Measurements from ENCODE around the gene SDR42E2.

- TF ChIP-seq TAF1 (IDR thresholded peaks at IDR 0.05; ENCODE audit: low read depth, low read length) (no peak), POLR2A (IDR thresholded peaks at IDR 0.05; ENCODE audit: low read depth, low read length) (no peak), POU2F2 (IDR thresholded peaks at IDR 0.05; ENCODE audit: low read depth, low read length) (no peak)
These were observed 46.1 kb upstream of the SDR42E2 start for GRCh38 chr16:22116095-22116700.
